Stimulated activated CD8-positive, alpha-beta memory T cell treated with anti-CD3 and anti-CD28 coated beads, Interleukin-2, amount 100 ng/mL, for 48 hours (primary cell): ENCODE measurements around the gene MR1.
A peak's percentile ranks its signal among the peaks of the same experiment; 100 is the strongest.

ENCODE experiments used
- DNase-seq, 2 donors: peaks; one replicate each; pipeline ENCODE4 v3.0.0-alpha.2; 2020; ENCODE audit warnings: low read depth in 2 of 2

The MR1 gene

GRCh38 chr1:181033799-181034451 lies at the start of gene MR1:
TSS of gene MR1 (plus strand) at chr1:181033983. CDS start at chr1:181034008, 25 bp downstream.
- DNase-seq, result no peak

DNA sequence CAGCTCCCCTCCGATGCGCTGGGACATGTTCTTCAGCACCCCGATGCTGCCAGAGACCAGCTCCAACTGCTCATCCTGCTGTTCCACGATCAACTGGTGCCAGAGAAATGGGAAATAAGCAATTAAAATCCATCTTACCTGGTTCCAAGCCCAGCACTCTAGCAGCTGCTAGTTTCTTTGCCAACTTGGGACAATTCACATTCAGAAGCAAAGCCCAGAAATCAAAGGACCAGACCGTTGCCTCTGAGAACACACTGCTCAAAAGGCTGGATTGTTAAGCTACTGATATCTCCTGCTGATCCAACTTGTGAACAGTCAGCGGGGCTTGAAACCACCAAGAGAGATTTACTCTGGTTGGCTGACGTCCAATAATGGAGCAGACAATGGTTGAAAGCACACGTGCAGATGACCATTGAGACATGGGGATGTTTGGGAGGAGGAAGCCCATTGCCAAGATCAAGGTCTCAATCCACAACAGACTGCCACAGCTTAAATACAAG lies 45.5 kb upstream of the MR1 start:
- no peak for DNase-seq

GRCh38 chr1:180994262-180994661 lies 39.5 kb upstream of the MR1 start:
- DNase-seq, result no peak

DNA sequence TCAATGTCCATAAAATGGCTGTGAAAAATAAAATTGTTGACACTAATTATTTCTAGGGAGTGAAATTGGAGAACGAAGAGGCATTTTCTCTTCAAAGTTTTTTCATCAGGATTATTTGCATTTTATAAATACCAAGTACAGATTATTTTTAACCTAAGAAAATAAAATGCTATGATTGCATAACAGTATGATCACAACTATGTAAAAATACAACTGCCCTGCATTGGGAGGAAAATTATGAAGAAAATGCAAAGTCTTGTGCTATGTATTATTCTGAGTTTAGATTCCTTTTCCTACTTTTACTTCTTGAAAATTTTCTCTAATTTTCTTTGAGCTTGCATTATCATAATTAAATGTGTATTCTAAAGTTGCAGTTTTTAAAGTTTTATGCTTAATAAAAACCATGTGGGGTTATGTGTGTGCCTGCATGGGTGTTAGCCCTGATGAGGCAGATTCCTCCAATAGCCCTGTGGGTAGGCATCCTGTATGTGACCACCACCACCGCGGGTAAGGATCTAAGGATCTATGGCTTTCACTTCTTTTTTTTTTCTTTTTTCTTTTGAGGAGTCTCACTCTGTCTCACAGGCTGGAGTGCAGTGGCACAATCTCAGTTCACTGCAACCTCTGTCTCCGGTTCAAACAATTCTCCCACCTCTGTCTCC lies 35.8 kb upstream of the MR1 start:
- no peak for DNase-seq

DNA sequence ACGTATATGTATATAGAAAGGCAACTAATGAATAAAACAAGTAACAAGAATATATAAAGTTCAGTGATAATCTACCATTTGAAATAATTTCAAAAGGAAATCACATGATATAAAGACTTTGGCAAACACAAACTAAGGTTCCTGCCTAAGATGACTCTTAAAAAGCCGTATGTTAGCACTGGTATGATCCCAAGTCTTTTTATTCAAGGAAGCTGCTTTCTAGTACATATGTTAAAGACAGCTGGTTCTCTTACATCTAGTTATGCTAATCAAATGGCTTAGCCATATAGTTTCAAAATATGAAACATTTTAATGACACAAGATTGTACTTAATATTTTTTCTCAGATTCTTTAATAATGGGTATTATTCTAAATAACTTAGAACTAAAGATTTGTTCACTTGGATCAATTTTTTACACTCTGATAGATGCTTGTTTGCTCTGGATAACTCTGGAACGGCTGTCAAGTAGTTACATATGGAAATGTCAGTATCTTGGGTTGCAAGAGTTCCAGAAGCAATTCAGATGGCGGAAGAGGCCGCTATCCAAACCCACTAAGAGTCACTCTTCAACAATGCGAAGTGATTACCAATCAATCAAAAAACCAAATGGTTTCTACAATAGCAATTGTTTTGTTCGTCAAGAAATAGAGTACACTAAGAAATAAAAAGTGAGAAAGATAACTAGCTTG lies 32.5 kb upstream of the MR1 start:
- DNase-seq, result no peak

DNA sequence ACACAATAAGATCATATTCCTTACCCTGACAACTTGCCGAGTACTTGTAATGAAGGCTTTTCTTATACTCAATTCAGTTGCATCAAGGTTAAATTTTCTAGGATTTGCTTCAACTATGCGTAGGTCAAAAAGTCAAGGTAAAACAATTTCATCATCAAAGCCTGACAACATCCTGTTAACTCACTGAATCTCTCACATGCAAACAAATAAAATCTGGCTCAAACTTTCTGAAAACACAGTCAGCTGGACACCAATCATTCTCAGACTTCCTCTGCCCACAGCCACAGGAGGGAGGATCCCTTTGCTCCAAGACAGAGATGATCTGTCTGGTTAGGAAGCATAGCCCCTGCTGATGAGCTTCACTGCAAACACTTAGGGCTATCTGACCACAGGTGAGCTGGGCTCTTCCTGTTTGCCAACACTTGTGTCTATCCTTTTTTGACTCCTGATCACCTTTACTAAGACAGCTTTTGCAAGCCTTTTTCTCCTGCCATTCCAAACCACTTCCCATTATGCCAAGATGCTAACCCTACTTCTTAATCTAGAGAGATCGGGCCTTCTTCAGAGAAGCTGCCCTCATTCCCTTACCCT lies 31.1 kb upstream of the MR1 start:
- DNase-seq, result no peak

GRCh38 chr1:181010789-181011188 lies 23.0 kb upstream of the MR1 start:
- DNase-seq, result no peak

DNA sequence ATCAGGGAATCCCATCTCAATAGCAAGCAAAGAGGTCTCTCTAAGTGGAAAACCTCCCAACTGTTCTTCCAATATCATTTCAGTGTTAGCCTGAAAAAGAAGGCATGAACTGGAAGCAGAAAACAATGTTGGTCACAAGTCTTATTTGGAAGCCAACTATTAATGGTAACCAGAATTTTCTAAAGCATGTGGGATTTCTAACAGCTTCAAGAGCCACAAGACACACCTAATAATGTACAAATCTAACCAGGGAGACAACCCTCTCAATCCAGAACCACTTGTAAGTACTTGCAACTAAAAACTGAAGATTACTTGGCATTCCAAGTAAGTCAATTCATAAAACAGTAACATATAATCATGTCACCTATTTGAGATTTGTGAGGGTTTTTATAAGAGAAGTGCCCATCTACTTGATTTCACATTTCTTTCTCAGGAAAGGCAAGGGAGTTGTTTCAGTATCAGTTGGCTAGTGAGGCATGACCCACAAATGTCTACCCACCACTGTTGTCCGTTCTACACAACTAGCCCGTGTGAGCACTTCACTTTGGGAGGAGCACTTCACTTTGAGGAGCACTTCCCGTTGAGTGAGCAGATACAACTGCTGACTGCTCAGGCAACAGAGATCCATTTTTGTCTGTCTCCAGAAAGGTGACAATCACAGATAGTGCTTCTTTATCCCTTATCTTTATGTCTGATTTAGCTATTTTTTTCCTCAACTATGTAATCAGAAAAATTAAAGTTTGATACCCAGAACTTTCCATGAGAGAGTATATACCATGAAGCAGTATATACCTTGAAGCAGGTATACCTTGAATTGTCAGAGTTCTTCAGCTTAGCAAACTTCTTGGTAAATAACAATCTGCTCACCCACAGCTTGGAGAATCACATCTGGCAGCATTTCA lies 22.2 kb upstream of the MR1 start:
- DNase-seq, result no peak

DNA sequence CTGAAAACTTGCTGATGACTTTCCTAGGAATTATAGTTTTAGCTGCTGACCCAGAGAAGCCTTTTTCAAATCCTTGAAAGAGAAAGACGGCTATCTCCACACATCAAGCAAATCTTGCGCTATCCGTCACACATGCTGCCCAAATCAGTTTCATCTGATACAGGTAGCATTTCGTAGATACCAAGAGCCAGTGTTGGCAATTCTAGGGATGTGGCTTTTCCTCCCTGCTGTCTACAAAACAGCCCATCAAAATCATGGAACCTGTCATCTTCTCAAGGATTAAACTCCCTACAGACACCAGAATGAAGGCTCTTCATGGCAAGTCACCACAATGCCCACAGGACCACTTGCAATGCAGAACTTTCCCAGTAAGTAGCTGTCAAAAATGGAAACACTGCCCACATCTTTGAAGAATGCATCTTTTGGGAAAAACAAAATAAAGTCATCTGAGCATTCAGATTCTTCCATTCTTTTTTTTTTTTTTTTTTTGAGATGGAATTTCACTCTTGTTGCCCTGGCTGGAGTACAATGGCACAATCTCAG lies 21.5 kb upstream of the MR1 start:
- no peak for DNase-seq

DNA sequence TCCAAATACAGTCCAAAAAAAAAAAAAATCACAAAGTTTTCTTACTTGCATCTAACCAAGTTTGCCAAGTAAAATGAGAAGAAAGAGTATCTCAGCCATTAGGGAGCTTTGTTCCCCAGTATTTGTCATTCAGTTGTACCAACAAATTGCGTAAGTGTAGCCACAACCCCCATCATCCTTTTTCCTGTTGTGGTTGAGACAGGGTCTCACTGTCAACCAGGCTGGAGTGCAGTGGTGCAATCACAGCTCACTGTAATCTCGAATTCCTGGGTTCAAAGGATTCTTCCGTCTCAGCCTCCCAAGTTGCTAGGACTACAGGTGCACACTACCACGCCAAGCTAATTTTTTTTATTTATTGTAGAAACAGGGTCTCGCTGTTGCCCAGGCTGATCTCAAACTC lies 20.6 kb upstream of the MR1 start:
- no peak for DNase-seq

DNA sequence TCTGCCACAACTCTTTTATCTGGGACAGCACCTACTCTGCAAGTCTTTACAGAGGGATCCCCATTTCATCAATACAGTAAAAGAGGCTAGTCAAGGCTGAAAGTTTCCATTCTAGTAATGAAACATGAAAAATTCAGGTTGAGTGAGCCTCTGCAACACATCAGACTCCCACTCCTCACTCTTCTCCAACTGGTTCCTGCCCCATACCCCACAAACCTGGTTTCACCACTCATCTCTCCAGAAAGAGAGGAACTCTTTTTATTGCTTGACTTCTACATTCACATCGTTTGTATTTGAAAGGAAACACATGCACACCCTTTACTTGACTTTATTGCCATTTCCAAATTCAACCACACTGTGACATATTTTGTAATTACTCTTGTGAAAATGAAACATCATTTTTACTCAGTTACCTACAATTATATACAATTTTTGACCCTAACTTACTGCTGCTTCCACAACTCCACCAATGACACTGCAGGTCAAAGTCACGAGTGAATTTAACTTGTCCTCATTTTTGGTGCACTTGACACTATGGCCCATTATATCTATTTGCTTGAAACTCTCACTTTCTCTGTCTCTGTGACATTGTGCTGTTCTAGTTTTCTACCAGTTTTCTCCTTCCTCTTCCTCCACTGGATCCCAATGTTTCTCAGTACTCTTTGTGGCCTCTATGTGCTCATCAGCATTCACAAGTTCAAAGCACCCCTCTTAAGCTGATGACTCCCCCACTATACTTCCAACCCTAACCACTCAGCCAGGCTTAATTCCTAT lies 19.1 kb upstream of the MR1 start:
- DNase-seq, result no peak

DNA sequence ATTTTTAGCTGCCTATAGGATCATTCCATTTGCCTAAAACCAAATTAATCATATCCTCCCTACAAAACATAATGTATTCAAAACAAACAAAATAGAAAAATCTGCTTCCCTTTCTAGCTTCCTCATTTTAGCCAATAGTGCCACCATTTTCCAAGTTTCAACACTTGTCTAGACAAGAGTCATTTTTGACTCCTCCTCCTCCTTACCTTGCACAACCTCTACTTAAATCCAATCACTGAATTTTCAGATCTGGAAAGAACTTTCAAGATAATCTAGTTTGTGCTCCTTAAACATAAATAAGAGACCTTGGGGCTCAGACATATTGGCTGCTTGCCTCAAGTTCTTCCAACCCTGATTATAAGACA lies 18.6 kb upstream of the MR1 start:
- DNase-seq, result no peak

DNA sequence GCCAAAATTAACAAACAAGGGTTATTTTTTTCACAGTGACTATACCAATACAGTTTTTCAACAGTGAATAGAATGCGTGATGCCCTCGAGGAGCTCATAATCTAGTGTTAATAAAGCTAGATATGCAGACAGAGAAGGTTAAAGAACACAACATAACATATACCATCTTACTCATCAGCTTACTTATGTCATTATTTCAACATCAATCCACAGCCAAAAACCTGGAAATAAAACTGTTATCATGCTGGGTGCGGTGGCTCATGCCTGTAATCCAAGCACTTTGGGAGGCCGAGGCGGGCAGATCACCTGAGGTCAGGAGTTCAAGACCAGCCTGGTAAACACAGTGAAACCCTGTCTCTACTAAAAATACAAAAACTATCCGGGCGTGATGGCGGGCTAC lies 17.2 kb upstream of the MR1 start:
- no peak for DNase-seq

DNA sequence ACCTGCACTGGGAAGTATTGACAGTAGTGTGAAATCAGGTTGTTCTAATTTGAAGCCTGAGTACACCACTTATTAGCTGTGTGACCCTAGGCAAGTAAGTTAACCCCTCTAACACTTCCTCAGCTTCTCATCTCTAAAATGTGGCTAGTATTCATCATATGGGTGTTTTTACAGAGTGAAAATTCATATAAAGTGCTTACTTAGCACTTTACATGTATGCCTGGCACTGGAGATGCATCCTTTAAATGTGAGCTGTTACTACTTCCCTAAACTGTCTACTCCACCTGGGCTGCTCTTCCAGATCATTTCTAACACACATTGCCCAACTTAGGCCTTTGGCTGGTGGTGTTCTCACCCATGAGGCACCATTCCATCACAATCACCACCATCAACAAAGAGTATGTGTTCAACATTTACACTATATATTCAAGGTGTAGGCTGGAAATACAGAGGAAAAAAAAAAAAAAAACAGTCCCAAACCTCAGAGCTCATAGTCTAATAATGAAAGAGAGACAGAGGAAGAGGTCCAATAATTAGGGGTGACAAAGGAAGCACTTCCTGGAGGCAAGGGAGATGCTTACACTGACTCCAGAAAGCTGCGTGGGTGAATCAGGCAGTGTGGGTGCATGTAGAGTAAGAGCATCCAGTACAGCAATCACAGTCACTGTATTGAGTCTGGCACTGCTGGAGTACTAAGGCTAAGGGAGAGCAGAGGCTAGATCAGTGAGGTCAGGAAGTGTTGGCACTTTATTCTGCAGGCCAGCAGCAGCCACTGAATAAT lies 14.7 kb upstream of the MR1 start:
- DNase-seq, result no peak

DNA sequence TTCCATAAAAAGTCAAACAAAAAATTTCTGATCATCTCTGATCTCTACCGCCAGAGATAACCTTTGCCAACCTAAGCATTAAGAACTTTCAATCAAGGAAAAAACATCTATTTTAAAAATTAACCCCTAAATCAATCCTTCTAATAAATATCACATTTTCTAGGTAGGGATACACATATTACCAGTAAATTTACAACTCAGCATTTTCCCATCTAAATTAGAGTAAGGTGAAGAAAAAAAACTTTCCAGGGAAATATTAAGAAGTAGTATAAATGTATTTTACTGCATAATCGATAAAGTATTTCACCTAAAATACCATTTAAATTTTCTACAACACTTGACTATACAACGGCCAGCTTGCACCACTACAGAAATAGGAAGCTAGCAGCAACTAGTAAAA lies 12.6 kb upstream of the MR1 start:
- no peak for DNase-seq

DNA sequence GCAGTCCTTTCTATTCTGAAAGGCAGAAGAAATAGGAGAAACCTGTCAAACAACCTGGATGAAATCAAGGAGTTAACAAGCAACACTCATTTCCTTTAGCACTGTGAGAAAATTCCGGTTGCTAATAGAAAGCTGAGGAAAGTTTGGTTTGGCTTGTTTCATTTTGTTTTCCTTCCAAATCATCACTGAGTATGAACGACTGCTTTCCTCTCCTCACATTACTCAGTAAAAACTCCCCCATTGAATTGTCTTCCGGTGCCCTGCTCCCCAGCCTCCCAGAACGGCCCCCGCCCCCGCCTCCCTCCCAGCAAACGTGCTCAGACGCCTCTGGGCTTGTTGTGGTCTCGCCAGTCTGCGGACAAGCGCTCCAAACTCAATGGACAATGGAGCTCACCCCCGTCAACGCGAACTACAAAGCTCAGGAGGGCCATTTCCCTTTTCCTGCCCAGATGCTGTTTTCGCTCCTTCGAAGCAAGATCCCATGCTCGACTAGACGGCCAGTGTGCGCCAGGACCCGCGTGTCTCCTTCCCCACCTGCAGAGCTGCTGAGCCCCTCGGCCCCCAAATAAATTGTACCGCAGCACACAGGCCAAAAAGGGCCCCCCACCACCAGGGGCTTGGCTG lies 11.9 kb upstream of the MR1 start:
- DNase-seq, result peak; percentile 58 to 65

- no peak for DNase-seq
Measured at GRCh38 chr1:181023265-181024057, 10.3 kb upstream of the MR1 start.

- no peak for DNase-seq
Measured at GRCh38 chr1:181028196-181028595, 5.6 kb upstream of the MR1 start.

DNA sequence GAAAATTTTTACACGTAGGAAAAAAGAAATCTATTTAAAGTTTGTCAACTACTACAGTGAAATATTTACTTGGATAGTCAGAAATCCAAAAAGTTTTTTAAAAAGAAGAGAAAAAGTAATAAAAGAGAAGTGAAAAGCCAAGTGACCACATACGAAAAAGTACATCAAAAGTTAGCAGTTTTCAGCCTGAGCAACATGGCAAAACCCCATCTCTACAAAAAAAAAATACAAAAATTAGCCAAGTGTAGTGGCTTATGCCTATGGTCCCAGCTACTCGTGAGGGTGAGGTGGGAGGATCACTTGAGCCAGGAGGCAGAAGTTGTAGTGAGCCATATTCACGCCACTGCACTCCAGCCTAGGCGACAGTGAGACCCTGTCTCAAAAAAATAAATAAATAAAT lies 5.2 kb upstream of the MR1 start:
- no peak for DNase-seq
